Fibroblast of skin of abdomen (primary cell): Measurements from ENCODE around the gene RGS16. TPM values are rescaled to one million over a fixed set of nuclear protein-coding genes. Genes with fewer than 3 reads are reported as not detected.
"Not testable (repeated sequence)": the region's sequence is repeated elsewhere in the genome, so short reads cannot be mapped to it uniquely, and the experiment has no call there.

Experiments used
- DNase-seq: peaks from one replicate; pipeline ENCODE4 v3.0.0-alpha.2; 2013
- polyA plus RNA-seq, 2 experiments: library from polyadenylated mRNA; unstranded; fragments of 120-200 nt; gene quantifications; one replicate each; pipeline ENCODE4 v1.2.1, GENCODE V29; 2013; ENCODE audit not compliant: insufficient read length in 2 of 2

Gene RGS16
- polyA plus RNA-seq (2013, experiment 1 of 2; ENCODE audit: insufficient read length) = 1.0 TPM
- polyA plus RNA-seq (2013, experiment 2 of 2; ENCODE audit: insufficient read length) = 1.2 TPM

- DNase-seq = peak; percentile 83
Observed at GRCh38 chr1:182604175-182605164, at the start of gene RGS16. TSS of gene RGS16 (minus strand) at chr1:182604389. CDS start at chr1:182604259, 130 bp downstream.

GRCh38 chr1:182653986-182654385, 49.8 kb upstream of the RGS16 start:
- DNase-seq = no peak

GRCh38 chr1:182652933-182653332, 48.7 kb upstream of the RGS16 start:
- DNase-seq = no peak

GRCh38 chr1:182651339-182651724, 47.1 kb upstream of the RGS16 start:
- DNase-seq = no peak

- no peak for DNase-seq
Observed at GRCh38 chr1:182650678-182651338, 46.6 kb upstream of the RGS16 start.

- DNase-seq = no peak
Observed at GRCh38 chr1:182649041-182649440, 44.9 kb upstream of the RGS16 start.

- no peak for DNase-seq
Observed at GRCh38 chr1:182646739-182647138, 42.5 kb upstream of the RGS16 start.

GRCh38 chr1:182644886-182645285, 40.7 kb upstream of the RGS16 start:
- no peak for DNase-seq

- DNase-seq = no peak
Observed at GRCh38 chr1:182643699-182644098, 39.5 kb upstream of the RGS16 start.

- no peak for DNase-seq
Observed at GRCh38 chr1:182642461-182642860, 38.3 kb upstream of the RGS16 start.

GRCh38 chr1:182641561-182641960, 37.4 kb upstream of the RGS16 start:
- DNase-seq = no peak

- DNase-seq = no peak
Observed at GRCh38 chr1:182639330-182639729, 35.1 kb upstream of the RGS16 start.

GRCh38 chr1:182637769-182638168, 33.6 kb upstream of the RGS16 start:
- DNase-seq = no peak

- no peak for DNase-seq
Observed at GRCh38 chr1:182635871-182636270, 31.7 kb upstream of the RGS16 start.

GRCh38 chr1:182634306-182635072, 30.3 kb upstream of the RGS16 start:
- no peak for DNase-seq

GRCh38 chr1:182633657-182634281, 29.6 kb upstream of the RGS16 start:
- DNase-seq = no peak

GRCh38 chr1:182633031-182633430, 28.8 kb upstream of the RGS16 start:
- DNase-seq = no peak

GRCh38 chr1:182632441-182632857, 28.3 kb upstream of the RGS16 start:
- not testable (repeated sequence) for DNase-seq

GRCh38 chr1:182631954-182632353, 27.8 kb upstream of the RGS16 start:
- no peak for DNase-seq

GRCh38 chr1:182631053-182631677, 27.0 kb upstream of the RGS16 start:
- DNase-seq = no peak

- no peak for DNase-seq
Observed at GRCh38 chr1:182630586-182630985, 26.4 kb upstream of the RGS16 start.
